KMS-11 (cell line): ENCODE measurements around the gene AFF3.

Experiments used
- H2AFZ ChIP-seq: fragments of 200-600 bp; sonication (generic); 2 replicates; pipeline ENCODE4 v1.6.1; 2016; ENCODE audit warnings: antibody characterized with exemption, mixed run types, low read depth
- H3K27ac ChIP-seq: fragments of 200-600 bp; sonication (generic); 2 replicates; pipeline ENCODE4 v1.6.1; 2016; ENCODE audit warnings: mild to moderate bottlenecking, mixed run types
- H3K27me3 ChIP-seq: fragments of 200-600 bp; sonication (generic); 2 replicates; pipeline ENCODE4 v1.6.1; 2017; ENCODE audit warnings: mild to moderate bottlenecking, low read depth, mixed run types, moderate library complexity; ENCODE audit not compliant: insufficient read depth
- H3K36me3 ChIP-seq: fragments of 200-600 bp; sonication (generic); 2 replicates; pipeline ENCODE4 v1.6.1; 2017; ENCODE audit warnings: mild to moderate bottlenecking, mixed run types; ENCODE audit not compliant: insufficient read depth
- H3K4me1 ChIP-seq: fragments of 200-600 bp; sonication (generic); 2 replicates; pipeline ENCODE4 v1.6.1; 2016; ENCODE audit warnings: mild to moderate bottlenecking, low read depth, mixed run types; ENCODE audit not compliant: poor library complexity, severe bottlenecking
- H3K4me2 ChIP-seq: fragments of 200-600 bp; sonication (generic); 2 replicates; pipeline ENCODE4 v1.7.0; 2016; ENCODE audit warnings: mild to moderate bottlenecking, mixed run types
- H3K4me3 ChIP-seq: fragments of 200-600 bp; sonication (generic); IDR thresholded peaks from 2 replicates; pipeline ENCODE4 v1.6.1; 2017; ENCODE audit warnings: low read depth, low read length, mixed read lengths; ENCODE audit not compliant: insufficient read depth
- H3K79me2 ChIP-seq: fragments of 200-600 bp; sonication (generic); 2 replicates; pipeline ENCODE4 v1.6.1; 2016; ENCODE audit warnings: low read depth, mixed run types; ENCODE audit not compliant: insufficient read depth
- H3K9ac ChIP-seq: fragments of 200-600 bp; sonication (generic); 2 replicates; pipeline ENCODE4 v1.6.1; 2016; ENCODE audit warnings: mild to moderate bottlenecking, mixed run types
- H4K20me1 ChIP-seq: fragments of 200-600 bp; sonication (generic); 2 replicates; pipeline ENCODE4 v1.6.1; 2016; ENCODE audit warnings: mild to moderate bottlenecking, mixed run types; ENCODE audit not compliant: insufficient read depth
- TF ChIP-seq, protein P1 (sequence below): fragments of 200-600 bp; sonication (generic); conservative IDR thresholded peaks from 2 replicates; pipeline ENCODE4 v1.6.1; 2017; ENCODE audit warnings: low read depth, mild to moderate bottlenecking, antibody characterized with exemption, low read length, moderate library complexity, mixed read lengths

The AFF3 gene

DNA sequence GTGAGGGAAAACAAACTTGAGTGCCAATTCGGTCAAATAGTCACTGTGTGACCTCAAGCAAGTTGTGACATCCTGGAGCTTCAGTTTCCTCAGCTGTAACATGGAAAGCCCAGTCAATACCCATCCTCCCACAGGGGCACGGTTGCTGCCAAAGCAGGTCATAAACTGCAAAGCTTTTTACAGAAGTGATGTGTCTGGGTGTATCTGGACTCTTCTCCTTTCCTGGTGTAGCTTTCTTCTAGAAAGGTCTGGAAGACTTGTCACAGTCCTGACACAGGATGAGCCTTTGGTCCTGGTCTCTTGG lies 4.2 kb upstream of the AFF3 start:
- Histone ChIP-seq H3K4me1 (no peaks in the 10 kb centered on the region), H4K20me1 (no peaks in the 10 kb centered on the region), H3K27me3 (no peaks in the 10 kb centered on the region), H3K27ac (no peak overlapping the region), H3K9ac (no peak overlapping the region), H3K4me2 (no peak overlapping the region), H2AFZ (no peak overlapping the region), H3K4me3 (no peak overlapping the region), H3K36me3 (no peaks in the 10 kb centered on the region), H3K79me2 (no peaks in the 10 kb centered on the region)
- TF ChIP-seq, protein P1, sequence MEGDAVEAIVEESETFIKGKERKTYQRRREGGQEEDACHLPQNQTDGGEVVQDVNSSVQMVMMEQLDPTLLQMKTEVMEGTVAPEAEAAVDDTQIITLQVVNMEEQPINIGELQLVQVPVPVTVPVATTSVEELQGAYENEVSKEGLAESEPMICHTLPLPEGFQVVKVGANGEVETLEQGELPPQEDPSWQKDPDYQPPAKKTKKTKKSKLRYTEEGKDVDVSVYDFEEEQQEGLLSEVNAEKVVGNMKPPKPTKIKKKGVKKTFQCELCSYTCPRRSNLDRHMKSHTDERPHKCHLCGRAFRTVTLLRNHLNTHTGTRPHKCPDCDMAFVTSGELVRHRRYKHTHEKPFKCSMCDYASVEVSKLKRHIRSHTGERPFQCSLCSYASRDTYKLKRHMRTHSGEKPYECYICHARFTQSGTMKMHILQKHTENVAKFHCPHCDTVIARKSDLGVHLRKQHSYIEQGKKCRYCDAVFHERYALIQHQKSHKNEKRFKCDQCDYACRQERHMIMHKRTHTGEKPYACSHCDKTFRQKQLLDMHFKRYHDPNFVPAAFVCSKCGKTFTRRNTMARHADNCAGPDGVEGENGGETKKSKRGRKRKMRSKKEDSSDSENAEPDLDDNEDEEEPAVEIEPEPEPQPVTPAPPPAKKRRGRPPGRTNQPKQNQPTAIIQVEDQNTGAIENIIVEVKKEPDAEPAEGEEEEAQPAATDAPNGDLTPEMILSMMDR, result no peak

DNA sequence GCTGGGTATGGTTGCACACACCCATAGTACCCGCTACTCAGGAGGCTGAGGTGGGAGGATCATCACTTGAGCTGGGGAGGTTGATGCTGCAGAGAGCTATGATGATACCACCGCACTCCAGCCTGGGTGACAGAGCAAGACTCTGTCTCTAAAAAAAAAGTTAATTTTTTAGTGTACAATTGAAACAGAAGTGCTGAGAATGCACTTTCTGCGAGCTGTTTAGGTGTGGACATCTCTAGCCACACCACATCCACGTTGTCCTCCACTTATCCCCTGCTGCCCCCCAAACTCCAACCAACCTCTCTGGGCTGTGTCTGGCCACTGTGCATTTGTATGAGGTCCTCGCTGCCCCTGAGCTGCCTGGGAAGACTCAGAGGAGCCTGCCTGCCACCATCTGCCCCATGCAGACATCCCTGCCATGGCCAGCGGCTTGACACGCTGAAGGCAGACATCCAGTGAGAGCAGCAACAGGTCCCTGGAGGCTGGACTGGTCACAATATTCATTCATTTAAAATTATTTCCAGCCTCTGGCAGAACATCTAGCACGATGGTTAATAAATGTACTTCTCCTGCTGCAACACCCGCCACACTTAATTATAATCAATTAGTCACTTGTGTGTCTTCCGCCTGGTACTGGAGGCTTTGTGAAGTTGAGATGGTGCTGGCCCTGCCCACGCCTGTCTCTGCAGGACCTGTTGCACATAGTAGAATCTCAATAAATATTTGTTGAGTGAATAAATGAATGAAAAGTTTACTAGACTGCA lies 3.7 kb upstream of the AFF3 start:
- Histone ChIP-seq H3K9ac (no peak overlapping the region), H4K20me1 (no peaks in the 10 kb centered on the region)
- TF ChIP-seq, protein P1, result no peak

DNA sequence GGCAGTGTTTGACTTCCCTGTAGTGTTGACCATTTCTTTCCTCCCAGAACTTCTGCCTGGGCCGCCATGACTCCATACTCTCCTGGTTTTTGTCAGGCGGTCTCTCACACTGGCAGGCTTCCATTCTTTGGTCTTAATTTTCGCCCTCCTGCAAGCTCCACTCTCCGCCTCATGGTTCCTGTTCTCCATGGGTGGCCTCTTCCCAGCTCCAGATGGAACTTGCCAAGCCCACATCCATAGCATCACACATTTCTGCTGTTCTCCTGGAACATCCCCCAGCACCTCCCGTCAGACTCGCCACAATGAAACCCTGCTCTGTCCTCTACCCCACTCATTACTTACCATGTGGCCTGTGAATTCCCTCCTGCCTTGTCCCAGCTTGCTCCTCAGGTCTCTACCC lies 896 bp upstream of the AFF3 start:
- H3K4me1 ChIP-seq, result no peaks in the 10 kb centered on the region
- TF ChIP-seq, protein P1, result no peak
- no peak overlapping the region for H2AFZ ChIP-seq
- H3K4me3 ChIP-seq, result no peak overlapping the region
- no peaks in the 10 kb centered on the region for H3K36me3 ChIP-seq
- H3K4me2 ChIP-seq, result no peak overlapping the region
- H3K27me3 ChIP-seq, result no peaks in the 10 kb centered on the region
- H3K27ac ChIP-seq, result no peak overlapping the region
- H3K9ac ChIP-seq, result no peak overlapping the region
- no peaks in the 10 kb centered on the region for H4K20me1 ChIP-seq
- no peaks in the 10 kb centered on the region for H3K79me2 ChIP-seq

More for the DNA sequence above, 3.7 kb upstream of the AFF3 start:
- Histone ChIP-seq H3K4me3 (no peak overlapping the region), H3K27ac (no peak overlapping the region), H3K27me3 (no peaks in the 10 kb centered on the region), H2AFZ (no peak overlapping the region), H3K4me2 (no peak overlapping the region), H3K79me2 (no peaks in the 10 kb centered on the region), H3K36me3 (no peaks in the 10 kb centered on the region), H3K4me1 (no peaks in the 10 kb centered on the region)

DNA sequence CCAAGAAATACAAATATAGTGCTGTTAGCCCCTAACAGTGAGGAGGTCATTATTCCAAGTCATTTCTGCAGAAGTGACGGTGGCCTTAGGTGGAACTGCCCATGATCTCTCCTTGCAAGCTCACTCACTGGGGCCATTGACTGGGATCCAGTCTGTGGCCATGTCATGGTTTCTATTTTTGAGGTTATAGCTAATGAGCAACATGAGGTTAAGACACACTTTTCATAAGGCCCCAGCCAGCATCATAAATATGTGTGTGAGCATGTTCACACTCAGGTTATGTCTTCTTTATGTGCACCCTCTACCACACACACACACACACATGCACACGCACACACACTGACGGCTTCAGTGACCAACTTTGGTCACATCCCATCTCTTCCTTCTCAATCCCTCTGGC lies 484 bp downstream of the AFF3 start:
- Histone ChIP-seq H3K4me2 (no peak overlapping the region), H4K20me1 (no peaks in the 10 kb centered on the region), H3K9ac (no peak overlapping the region), H3K27ac (no peak overlapping the region), H3K79me2 (no peaks in the 10 kb centered on the region), H3K4me1 (no peaks in the 10 kb centered on the region), H3K4me3 (no peak overlapping the region), H2AFZ (no peak overlapping the region), H3K36me3 (no peaks in the 10 kb centered on the region), H3K27me3 (no peaks in the 10 kb centered on the region)
- TF ChIP-seq, protein P1, result no peak
